GM13977 (cell line): Measurements from ENCODE around the gene ELL.

Source experiments
- DNase-seq: peaks from one replicate; pipeline ENCODE4 v3.0.0; 2012; ENCODE audit warnings: low spot score
- in situ Hi-C: fragments of 300-500 bp; cut with MboI; formaldehyde crosslinking; loops from one replicate; pipeline ENCODE4 v1.12.0; 2022; ENCODE audit warnings: low sequenced_read_pairs, low pct_unique_long_range_greater_than_20kb, mixed read lengths, inconsistent platforms; ENCODE audit not compliant: unreplicated experiment
- TF ChIP-seq, protein P1 (sequence below): IDR thresholded peaks from 2 replicates; pipeline ENCODE4 v1.5.1; 2012; ENCODE audit warnings: mild to moderate bottlenecking, control low read depth; ENCODE audit not compliant: insufficient read depth; ENCODE audit errors: extremely low read depth, missing control alignments

The ELL gene

GRCh38 chr19:18421371-18421959 lies 100.4 kb downstream of the ELL start:
- in situ Hi-C loops: no loop called here
- no peak for DNase-seq
- TF ChIP-seq, protein P1, sequence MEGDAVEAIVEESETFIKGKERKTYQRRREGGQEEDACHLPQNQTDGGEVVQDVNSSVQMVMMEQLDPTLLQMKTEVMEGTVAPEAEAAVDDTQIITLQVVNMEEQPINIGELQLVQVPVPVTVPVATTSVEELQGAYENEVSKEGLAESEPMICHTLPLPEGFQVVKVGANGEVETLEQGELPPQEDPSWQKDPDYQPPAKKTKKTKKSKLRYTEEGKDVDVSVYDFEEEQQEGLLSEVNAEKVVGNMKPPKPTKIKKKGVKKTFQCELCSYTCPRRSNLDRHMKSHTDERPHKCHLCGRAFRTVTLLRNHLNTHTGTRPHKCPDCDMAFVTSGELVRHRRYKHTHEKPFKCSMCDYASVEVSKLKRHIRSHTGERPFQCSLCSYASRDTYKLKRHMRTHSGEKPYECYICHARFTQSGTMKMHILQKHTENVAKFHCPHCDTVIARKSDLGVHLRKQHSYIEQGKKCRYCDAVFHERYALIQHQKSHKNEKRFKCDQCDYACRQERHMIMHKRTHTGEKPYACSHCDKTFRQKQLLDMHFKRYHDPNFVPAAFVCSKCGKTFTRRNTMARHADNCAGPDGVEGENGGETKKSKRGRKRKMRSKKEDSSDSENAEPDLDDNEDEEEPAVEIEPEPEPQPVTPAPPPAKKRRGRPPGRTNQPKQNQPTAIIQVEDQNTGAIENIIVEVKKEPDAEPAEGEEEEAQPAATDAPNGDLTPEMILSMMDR: no peak

GRCh38 chr19:18420930-18421329 lies 100.9 kb downstream of the ELL start:
- TF ChIP-seq, protein P1: no peak
- no peak for DNase-seq
- in situ Hi-C loops: no loop called here

DNA sequence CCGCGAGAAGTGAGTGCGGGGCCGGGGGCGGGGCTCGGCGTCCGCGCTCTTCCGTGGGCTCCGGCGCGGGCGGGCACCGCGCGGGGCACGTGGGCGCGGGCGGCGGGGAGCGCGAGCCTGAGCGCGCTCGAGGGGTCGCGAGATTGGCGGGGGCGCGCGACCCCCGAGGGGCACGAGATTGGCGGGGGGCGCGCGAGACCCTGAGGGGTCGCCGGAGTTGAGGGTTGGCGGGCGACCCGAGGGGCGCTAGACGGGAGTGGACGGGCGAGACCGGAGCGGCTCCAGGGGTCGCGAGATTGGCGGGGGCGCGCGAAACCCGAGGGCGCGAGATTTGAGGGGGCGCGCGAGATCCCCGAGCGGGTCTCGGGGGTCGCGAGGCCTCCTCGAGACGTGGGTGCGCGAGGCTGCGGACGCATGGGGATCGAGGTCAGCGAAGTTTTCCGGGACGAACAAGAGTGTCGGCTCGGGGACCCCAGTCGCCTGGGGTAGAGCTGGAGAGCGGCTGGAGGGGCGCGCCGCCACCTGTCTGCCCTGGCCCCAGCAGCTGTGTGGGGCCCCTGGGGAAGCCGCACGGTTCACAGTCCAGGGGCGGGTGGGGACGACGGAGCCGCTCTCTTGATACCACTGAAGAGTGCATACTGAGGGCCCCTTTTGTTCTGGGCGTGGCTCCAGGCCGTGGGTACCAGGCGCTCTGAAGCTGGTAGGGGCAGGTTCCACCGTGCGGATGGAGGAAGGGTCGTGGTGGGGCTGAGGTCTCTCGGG lies 102.0 kb downstream of the ELL start:
- DNase-seq: peak; percentile 71
- TF ChIP-seq, protein P1: no peak
- in situ Hi-C loops: no loop called here

- peak; percentile 97 for DNase-seq
- TF ChIP-seq, protein P1: peak; percentile 45
- in situ Hi-C loops: no loop called here
Measured at GRCh38 chr19:18419195-18419698, 102.6 kb downstream of the ELL start, which contains the start of gene SSBP4. SSBP4 (plus strand) TSS chr19:18419398; CDS start chr19:18419649, 251 bp downstream.

DNA sequence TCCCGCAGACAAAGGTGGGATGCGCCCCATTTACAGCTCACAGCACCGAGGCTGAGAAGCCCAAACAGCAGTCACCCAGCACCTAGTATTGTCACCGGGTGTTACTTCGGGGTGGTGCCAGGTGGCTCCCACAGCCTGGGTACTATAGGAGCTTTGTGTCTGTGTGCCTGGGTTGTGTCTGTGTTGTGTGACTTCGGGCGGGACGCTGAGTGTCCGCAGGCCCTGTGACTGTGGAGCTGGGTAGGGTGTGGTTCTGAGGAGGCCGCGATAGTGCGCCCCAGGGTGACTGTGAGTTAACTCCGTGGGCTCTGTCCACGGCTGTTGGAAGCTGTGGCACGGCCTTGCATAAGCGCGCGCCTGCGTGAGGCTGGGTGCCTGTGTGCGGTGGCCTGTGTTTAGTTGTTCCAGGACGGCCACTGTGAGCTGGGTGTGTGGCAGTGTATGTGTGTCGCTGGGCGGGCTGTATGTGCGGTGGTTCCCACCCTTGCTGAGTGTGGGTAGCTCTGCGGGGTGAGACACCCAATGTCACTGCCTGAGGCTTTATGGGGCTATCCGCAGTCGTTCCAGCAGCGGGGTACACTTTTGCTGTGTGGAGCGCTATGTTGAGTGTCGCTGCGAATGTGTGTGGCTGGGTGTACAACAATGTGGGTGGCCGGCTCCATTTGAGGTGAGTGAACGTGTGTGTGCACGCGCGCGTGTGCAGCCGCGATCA lies 103.2 kb downstream of the ELL start:
- TF ChIP-seq, protein P1: no peak
- DNase-seq: no peak
- in situ Hi-C loops: no loop called here

- no peak for DNase-seq
- in situ Hi-C loops: no loop called here
- TF ChIP-seq, protein P1: no peak
Measured at GRCh38 chr19:18418029-18418482, 103.8 kb downstream of the ELL start.
